H9 (cell line): ENCODE measurements around the gene NDST1. TPM values are rescaled to one million over a fixed set of nuclear protein-coding genes. Genes with fewer than 3 reads are reported as not detected.

Experiments
- DNase-seq: peaks from one replicate; pipeline ENCODE4 v3.0.0-alpha.2; 2017
- H2AFZ ChIP-seq: one replicate; pipeline ENCODE4 v1.6.1; 2013; ENCODE audit warnings: mild to moderate bottlenecking, low read length, control low read depth, moderate library complexity
- H2AK5ac ChIP-seq: 2 replicates; pipeline ENCODE4 v1.6.1; 2013; ENCODE audit warnings: low read length, control low read depth, mixed read lengths; ENCODE audit not compliant: insufficient read length
- H2BK120ac ChIP-seq: one replicate; pipeline ENCODE4 v1.6.1; 2013; ENCODE audit warnings: low read depth, mild to moderate bottlenecking, low read length, control low read depth, inconsistent platforms; ENCODE audit not compliant: poor library complexity, severe bottlenecking
- H2BK12ac ChIP-seq: 2 replicates; pipeline ENCODE4 v1.6.1; 2013; ENCODE audit warnings: low read length, control low read depth, mixed read lengths, low read depth; ENCODE audit not compliant: insufficient read length
- H2BK15ac ChIP-seq: 2 replicates; pipeline ENCODE4 v1.6.1; 2013; ENCODE audit warnings: low read depth, low read length, control low read depth
- H2BK20ac ChIP-seq: one replicate; pipeline ENCODE4 v1.6.1; 2013; ENCODE audit warnings: low read depth, mild to moderate bottlenecking, low read length, control low read depth, inconsistent platforms; ENCODE audit not compliant: poor library complexity, severe bottlenecking
- H2BK5ac ChIP-seq: 2 replicates; pipeline ENCODE4 v1.6.1; 2013; ENCODE audit warnings: low read length, control low read depth, mixed read lengths; ENCODE audit not compliant: insufficient read length
- H3K14ac ChIP-seq: 2 replicates; pipeline ENCODE4 v1.6.1; 2013; ENCODE audit warnings: low read length, control low read depth; ENCODE audit not compliant: insufficient read depth
- H3K18ac ChIP-seq: 2 replicates; pipeline ENCODE4 v1.6.1; 2013; ENCODE audit warnings: low read depth, mild to moderate bottlenecking, mixed read lengths, low read length, control low read depth; ENCODE audit not compliant: insufficient read length
- H3K23ac ChIP-seq: 2 replicates; pipeline ENCODE4 v1.6.1; 2013; ENCODE audit warnings: low read length, control low read depth, mixed read lengths, low read depth; ENCODE audit not compliant: insufficient read length
- H3K23me2 ChIP-seq: 2 replicates; pipeline ENCODE4 v1.6.1; 2013; ENCODE audit warnings: low read depth, mild to moderate bottlenecking, mixed read lengths, low read length, control low read depth; ENCODE audit not compliant: insufficient read length, poor library complexity, severe bottlenecking
- H3K27ac ChIP-seq: 2 replicates; pipeline ENCODE4 v1.5.1; 2013; ENCODE audit warnings: low read length, control low read depth, mixed read lengths, low read depth; ENCODE audit not compliant: insufficient read length
- H3K27me3 ChIP-seq: 2 replicates; pipeline ENCODE4 v1.6.1; 2013; ENCODE audit warnings: low read length, control low read depth, inconsistent platforms; ENCODE audit not compliant: insufficient read depth
- H3K4ac ChIP-seq: 2 replicates; pipeline ENCODE4 v1.6.1; 2013; ENCODE audit warnings: low read depth, mild to moderate bottlenecking, control low read depth, inconsistent platforms, low read length, moderate library complexity
- H3K4me1 ChIP-seq: 2 replicates; pipeline ENCODE4 v1.6.1; 2013; ENCODE audit warnings: low read length, control low read depth, inconsistent platforms; ENCODE audit not compliant: insufficient read depth
- H3K4me2 ChIP-seq: 2 replicates; pipeline ENCODE4 v1.6.1; 2013; ENCODE audit warnings: low read length, control low read depth, mixed read lengths; ENCODE audit not compliant: insufficient read length, insufficient read depth
- H3K56ac ChIP-seq: 2 replicates; pipeline ENCODE4 v1.6.1; 2013; ENCODE audit warnings: low read depth, mild to moderate bottlenecking, mixed read lengths, low read length, control low read depth; ENCODE audit not compliant: insufficient read length
- H3K79me1 ChIP-seq: 2 replicates; pipeline ENCODE4 v1.6.1; 2013; ENCODE audit warnings: low read depth, mild to moderate bottlenecking, moderate library complexity, low read length, control low read depth, inconsistent platforms; ENCODE audit not compliant: insufficient read depth, poor library complexity, severe bottlenecking
- H3K79me2 ChIP-seq: 2 replicates; pipeline ENCODE4 v1.6.1; 2013; ENCODE audit warnings: low read length, control low read depth, inconsistent platforms; ENCODE audit not compliant: insufficient read depth
- H3K9ac ChIP-seq: 2 replicates; pipeline ENCODE4 v1.6.1; 2013; ENCODE audit warnings: low read length, control low read depth, mixed read lengths; ENCODE audit not compliant: insufficient read length; ENCODE audit errors: extremely low read depth
- H3K9me3 ChIP-seq: one replicate; pipeline ENCODE4 v1.6.1; 2013; ENCODE audit warnings: low read depth, low read length, inconsistent platforms; ENCODE audit not compliant: control insufficient read depth
- H3T11ph ChIP-seq: one replicate; pipeline ENCODE4 v1.6.1; 2013; ENCODE audit warnings: mild to moderate bottlenecking, low read length, control low read depth, inconsistent platforms
- H4K20me1 ChIP-seq: one replicate; pipeline ENCODE4 v1.6.1; 2013; ENCODE audit not compliant: control insufficient read depth, insufficient read length, insufficient read depth
- H4K5ac ChIP-seq: 2 replicates; pipeline ENCODE4 v1.6.1; 2013; ENCODE audit warnings: low read depth, mild to moderate bottlenecking, mixed read lengths, low read length, control low read depth; ENCODE audit not compliant: insufficient read length
- H4K8ac ChIP-seq: replicated peaks from 2 replicates; pipeline ENCODE4 v1.6.1; 2013; ENCODE audit warnings: low read length, control low read depth, mixed read lengths, low read depth; ENCODE audit not compliant: insufficient read length
- H4K91ac ChIP-seq: 2 replicates; pipeline ENCODE4 v1.6.1; 2013; ENCODE audit warnings: low read depth, mild to moderate bottlenecking, moderate library complexity, mixed read lengths, low read length, control low read depth; ENCODE audit not compliant: insufficient read length
- H3K27ac Mint-ChIP-seq, 3 experiments: 2 replicates in 2 of 3; 3 replicates in 1 of 3; pipeline ENCODE4 v1.8.0; 2020 to 2021; ENCODE audit warnings: mixed read lengths in 3 of 3, mild to moderate bottlenecking in 1 of 3, moderate library complexity in 1 of 3
- H3K27me3 Mint-ChIP-seq: 2 replicates; pipeline ENCODE4 v1.8.0; 2021; ENCODE audit warnings: low read depth, mild to moderate bottlenecking, moderate library complexity, mixed read lengths
- H3K36me3 Mint-ChIP-seq, 3 experiments: 2 replicates in 2 of 3; 3 replicates in 1 of 3; pipeline ENCODE4 v1.8.0; 2020 to 2021; ENCODE audit warnings: low read depth in 3 of 3, mixed read lengths in 3 of 3; ENCODE audit not compliant: insufficient read depth in 1 of 3
- H3K4me1 Mint-ChIP-seq, 2 experiments: 2 replicates each; pipeline ENCODE4 v1.8.0; 2020; ENCODE audit warnings: mixed read lengths in 2 of 2
- H3K4me3 Mint-ChIP-seq, 2 experiments: 2 replicates in 1 of 2; 3 replicates in 1 of 2; pipeline ENCODE4 v1.8.0; 2020 to 2021; ENCODE audit warnings: mild to moderate bottlenecking in 2 of 2, mixed read lengths in 2 of 2, moderate library complexity in 1 of 2
- H3K9me3 Mint-ChIP-seq, 2 experiments: 2 replicates in 1 of 2; 3 replicates in 1 of 2; pipeline ENCODE4 v1.8.0; 2020; ENCODE audit warnings: mild to moderate bottlenecking in 2 of 2, mixed read lengths in 2 of 2, moderate library complexity in 1 of 2
- CTCF ChIP-seq: fragments of 200-600 bp; sonication (generic); conservative IDR thresholded peaks from 3 replicates; pipeline ENCODE4 v1.8.0; 2021; ENCODE audit warnings: antibody characterized with exemption, mild to moderate bottlenecking
- WGBS: extraction: QIAGEN DNeasy Blood & Tissue Kit; methylation state at CpG from one replicate; pipeline ENCODE4 v1.1.7; 2013; ENCODE audit warnings: missing lambda C conversion rate, low lambda C conversion rate, mixed read lengths; ENCODE audit not compliant: insufficient read length; ENCODE audit errors: extremely low coverage; 5-methylcytosine and 5-hydroxymethylcytosine counted together
- total RNA-seq: library from RNA; stranded (reverse); gene quantifications from 2 replicates; pipeline ENCODE4 v1.2.1, GENCODE V29; 2021

NDST1 gene
- total RNA-seq, 1 experiment from 2014 or later = 65.5 TPM

- no CpG with 5 or more reads among the region's 90 CpGs for WGBS
- H3K27ac Mint-ChIP-seq = peak overlapping the region in 2 of 3 experiments; percentile 54 to 88; a peak in 2 of 7 replicates
Observed at GRCh38 chr5:150485693-150486401, 22.1 kb upstream of the NDST1 start.

More at GRCh38 chr5:150485693-150486401, 22.1 kb upstream of the NDST1 start:
- Mint-ChIP-seq H3K27me3 (no peaks in the 10 kb centered on the region), H3K36me3 (no peaks in the 10 kb centered on the region), H3K4me3 (peak overlapping the region; percentile 69 to 84), H3K4me1 (peaks cover 66 to 67% of the 10 kb centered on the region in 2 experiments), H3K9me3 (no peaks in the 10 kb centered on the region)
- peak; percentile 61 for DNase-seq
- no peak overlapping the region for H3K27ac ChIP-seq
- H2BK120ac ChIP-seq = no peak overlapping the region
- no peak overlapping the region; the same call in 1 of the 2 replicates for H3K4ac ChIP-seq
- peak overlapping the region; percentile 78 for H3K14ac ChIP-seq
- H3K4me2 ChIP-seq = peak overlapping the region; percentile 38
- H2AK5ac ChIP-seq = no peak overlapping the region
- peaks cover 24% of the 10 kb centered on the region; the same call in 1 of the 2 replicates for H3K79me2 ChIP-seq
- no peak overlapping the region for H2BK15ac ChIP-seq
- H2BK12ac ChIP-seq = no peak overlapping the region
- no peak overlapping the region for H2BK20ac ChIP-seq
- peak overlapping the region; percentile 83 for H3K9ac ChIP-seq
- H4K5ac ChIP-seq = no peak overlapping the region
- H3K27me3 ChIP-seq = no peaks in the 10 kb centered on the region
- H2BK5ac ChIP-seq = no peak overlapping the region
- H3K56ac ChIP-seq = no peak overlapping the region
- peaks cover 5% of the 10 kb centered on the region for H3K79me1 ChIP-seq
- TF ChIP-seq CTCF = no peak
- no peak overlapping the region for H4K91ac ChIP-seq
- no peak overlapping the region for H2AFZ ChIP-seq
- H3K18ac ChIP-seq = peak overlapping the region; percentile 86
- peaks cover 20% of the 10 kb centered on the region for H3K4me1 ChIP-seq
- H3T11ph ChIP-seq = no peak overlapping the region
- no peak overlapping the region for H3K23ac ChIP-seq
- no peaks in the 10 kb centered on the region for H3K23me2 ChIP-seq
- H4K8ac ChIP-seq = no peak overlapping the region
- H4K20me1 ChIP-seq = peaks cover 2% of the 10 kb centered on the region
- H3K9me3 ChIP-seq = no peaks in the 10 kb centered on the region
